Cardiac muscle cell (in vitro differentiated cells and primary cell): ENCODE measurements around the gene LPP. TPM values are rescaled to one million over a fixed set of nuclear protein-coding genes. Genes with fewer than 3 reads are reported as not detected.

Experiments used
- DNase-seq, 2 donors: peaks; one replicate each; pipeline versions ENCODE4 v3.0.0 to v3.0.0-alpha.2; 2010 to 2017; ENCODE audit warnings: low read depth in 1 of 2, low spot score in 1 of 2
- H3K27ac ChIP-seq: fragments of 200-600 bp; sonication (generic); 2 replicates; pipeline ENCODE4 v1.5.1; 2016
- H3K27me3 ChIP-seq: fragments of 200-600 bp; sonication (generic); 2 replicates; pipeline ENCODE4 v1.6.0; 2016; ENCODE audit warnings: control low read depth
- H3K36me3 ChIP-seq: fragments of 200-600 bp; sonication (generic); 2 replicates; pipeline ENCODE4 v1.5.1; 2016; ENCODE audit warnings: control low read depth
- H3K4me1 ChIP-seq: fragments of 200-600 bp; sonication (generic); 2 replicates; pipeline ENCODE4 v1.8.1; 2017; ENCODE audit warnings: low read depth, mild to moderate bottlenecking, mixed run types
- H3K4me3 ChIP-seq: fragments of 200-600 bp; sonication (generic); 2 replicates; pipeline ENCODE4 v1.5.1; 2016; ENCODE audit warnings: mild to moderate bottlenecking
- H3K9me3 ChIP-seq: fragments of 200-600 bp; sonication (generic); 2 replicates; pipeline ENCODE4 v1.5.1; 2017; ENCODE audit warnings: low read depth, mild to moderate bottlenecking, control low read depth
- polyA plus RNA-seq: library from polyadenylated mRNA; unstranded; fragments of >200 nt; fragmentation: Nextera tagmentation; extraction: Ambion mirVana; gene quantifications from 2 replicates; pipeline ENCODE4 v1.2.1, GENCODE V29; 2016
- total RNA-seq: library from RNA; depleted of rRNA; stranded (reverse); fragments of >200 nt; gene quantifications from 2 replicates; pipeline ENCODE4 v1.2.3, GENCODE V29; 2016
- TF ChIP-seq, protein P1 (sequence below): IDR thresholded peaks from 2 replicates; pipeline ENCODE4 v1.5.1; 2012; ENCODE audit warnings: low read depth, mild to moderate bottlenecking, low read length

LPP gene
- total and polyA plus RNA-seq, 2 experiments from 2014 or later: 21.4 to 45.2 TPM

DNA sequence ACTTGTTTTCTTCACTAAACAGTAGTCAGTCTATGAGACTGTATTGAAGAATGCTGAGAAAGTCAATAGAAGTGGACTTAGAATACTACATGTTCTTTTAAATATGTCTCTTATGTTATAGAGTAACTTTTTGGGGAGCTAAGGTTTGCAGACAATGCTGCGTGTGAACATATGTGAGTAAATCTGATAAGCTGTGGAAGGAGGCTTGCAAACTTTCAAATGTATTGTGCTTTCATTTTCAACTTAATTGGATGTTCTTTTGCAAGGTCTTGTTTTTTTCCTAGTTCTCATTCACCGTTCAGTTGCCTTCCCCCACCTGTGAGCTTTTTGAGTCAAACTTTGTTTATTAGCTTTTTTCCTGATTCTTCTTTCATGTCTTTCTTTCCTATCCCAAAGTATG lies 176.2 kb downstream of the LPP start:
- no peak for DNase-seq
- Histone ChIP-seq H3K4me1 (peaks cover 21% of the 10 kb centered on the region), H3K9me3 (no peaks in the 10 kb centered on the region), H3K36me3 (no peaks in the 10 kb centered on the region), H3K4me3 (no peak overlapping the region), H3K27ac (no peak overlapping the region), H3K27me3 (no peaks in the 10 kb centered on the region)
- TF ChIP-seq, protein P1, sequence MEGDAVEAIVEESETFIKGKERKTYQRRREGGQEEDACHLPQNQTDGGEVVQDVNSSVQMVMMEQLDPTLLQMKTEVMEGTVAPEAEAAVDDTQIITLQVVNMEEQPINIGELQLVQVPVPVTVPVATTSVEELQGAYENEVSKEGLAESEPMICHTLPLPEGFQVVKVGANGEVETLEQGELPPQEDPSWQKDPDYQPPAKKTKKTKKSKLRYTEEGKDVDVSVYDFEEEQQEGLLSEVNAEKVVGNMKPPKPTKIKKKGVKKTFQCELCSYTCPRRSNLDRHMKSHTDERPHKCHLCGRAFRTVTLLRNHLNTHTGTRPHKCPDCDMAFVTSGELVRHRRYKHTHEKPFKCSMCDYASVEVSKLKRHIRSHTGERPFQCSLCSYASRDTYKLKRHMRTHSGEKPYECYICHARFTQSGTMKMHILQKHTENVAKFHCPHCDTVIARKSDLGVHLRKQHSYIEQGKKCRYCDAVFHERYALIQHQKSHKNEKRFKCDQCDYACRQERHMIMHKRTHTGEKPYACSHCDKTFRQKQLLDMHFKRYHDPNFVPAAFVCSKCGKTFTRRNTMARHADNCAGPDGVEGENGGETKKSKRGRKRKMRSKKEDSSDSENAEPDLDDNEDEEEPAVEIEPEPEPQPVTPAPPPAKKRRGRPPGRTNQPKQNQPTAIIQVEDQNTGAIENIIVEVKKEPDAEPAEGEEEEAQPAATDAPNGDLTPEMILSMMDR: no peak

DNA sequence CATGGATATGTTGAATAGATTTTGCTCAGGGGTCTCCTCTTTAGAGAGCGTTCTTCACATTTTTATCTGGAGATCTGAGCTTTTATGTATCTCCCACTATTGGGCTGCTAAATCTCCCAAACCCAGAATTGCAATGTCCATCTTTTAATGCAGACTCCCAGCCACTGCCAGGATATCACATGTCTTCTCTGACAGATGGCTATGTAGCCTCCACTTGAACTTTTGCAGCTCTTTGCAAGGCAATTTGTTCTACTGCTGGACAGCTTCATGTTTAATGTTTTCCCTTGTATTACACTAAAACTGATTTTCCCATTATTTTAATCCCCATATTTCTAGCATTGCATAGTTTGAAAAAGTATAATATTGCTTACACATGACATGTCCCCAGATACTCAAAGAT lies 177.2 kb downstream of the LPP start:
- Histone ChIP-seq H3K27ac (no peak overlapping the region), H3K4me3 (no peak overlapping the region), H3K27me3 (no peaks in the 10 kb centered on the region), H3K36me3 (no peaks in the 10 kb centered on the region), H3K9me3 (no peaks in the 10 kb centered on the region), H3K4me1 (peaks cover 19% of the 10 kb centered on the region)
- TF ChIP-seq, protein P1: no peak
- no peak for DNase-seq

DNA sequence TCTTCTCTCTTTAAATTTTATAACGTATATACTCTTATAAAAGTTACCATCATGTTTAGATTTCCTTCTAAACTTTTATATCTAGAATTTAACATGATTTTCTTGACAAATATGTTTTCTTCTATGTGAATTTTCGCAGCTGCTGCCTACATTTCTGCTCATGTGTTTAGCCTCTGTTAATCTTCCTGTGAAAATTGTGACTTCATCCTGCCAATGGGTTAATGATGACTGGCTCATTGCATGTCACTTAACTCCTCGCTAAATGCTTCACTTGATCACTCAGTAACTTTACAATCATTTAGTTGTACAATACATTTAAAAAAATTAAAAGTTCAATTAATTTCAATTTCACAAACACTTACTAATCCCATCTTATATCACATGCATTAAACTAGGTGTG lies 178.1 kb downstream of the LPP start:
- no peaks in the 10 kb centered on the region for H3K36me3 ChIP-seq
- no peaks in the 10 kb centered on the region for H3K27me3 ChIP-seq
- TF ChIP-seq, protein P1: no peak
- H3K27ac ChIP-seq: no peak overlapping the region
- H3K4me1 ChIP-seq: peaks cover 10% of the 10 kb centered on the region
- no peak for DNase-seq
- no peaks in the 10 kb centered on the region for H3K9me3 ChIP-seq
- H3K4me3 ChIP-seq: no peak overlapping the region

DNA sequence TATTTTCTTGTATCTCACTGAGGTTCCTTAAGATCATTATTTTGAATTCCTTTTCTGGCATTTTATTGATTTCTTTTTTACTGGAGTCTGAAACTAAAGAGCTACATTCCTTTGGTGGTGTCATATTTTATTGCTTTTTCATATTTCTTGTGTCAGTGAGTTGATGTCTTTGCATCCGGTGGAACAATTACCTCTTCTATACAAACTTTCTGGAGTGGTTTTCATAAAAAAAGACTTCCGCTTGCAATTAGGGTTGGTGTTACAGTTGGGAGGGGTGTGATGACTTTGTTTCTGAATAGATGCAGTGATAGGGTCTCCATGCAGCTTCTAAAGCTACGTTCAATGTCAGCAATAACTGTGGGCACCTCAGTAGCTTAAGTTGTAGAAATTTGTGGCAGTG lies 181.7 kb downstream of the LPP start:
- TF ChIP-seq, protein P1: no peak
- Histone ChIP-seq H3K36me3 (no peaks in the 10 kb centered on the region), H3K27me3 (no peaks in the 10 kb centered on the region), H3K9me3 (no peaks in the 10 kb centered on the region), H3K4me1 (peaks cover 16% of the 10 kb centered on the region), H3K4me3 (no peak overlapping the region), H3K27ac (no peak overlapping the region)
- DNase-seq: no peak

DNA sequence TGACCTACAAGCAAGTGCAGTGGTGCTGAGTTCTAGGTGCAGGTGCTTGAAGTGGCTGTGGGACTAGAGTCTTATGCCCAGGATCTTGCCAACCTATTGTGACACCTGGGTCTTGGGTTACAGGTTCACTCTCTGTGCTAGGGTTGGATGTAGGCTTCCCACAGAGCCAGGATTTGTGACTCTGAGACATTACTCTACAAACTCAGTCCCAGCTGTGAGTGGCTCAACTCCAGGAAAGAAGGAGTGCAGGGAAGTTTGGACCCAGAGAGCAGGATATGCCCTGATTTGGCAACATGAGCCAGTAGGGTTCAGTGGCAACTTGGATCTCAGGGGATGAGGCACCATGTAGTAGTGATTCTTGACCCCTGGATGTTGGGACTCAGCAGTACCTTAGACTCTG lies 182.2 kb downstream of the LPP start:
- H3K4me1 ChIP-seq: peaks cover 12% of the 10 kb centered on the region
- DNase-seq: no peak
- H3K36me3 ChIP-seq: no peaks in the 10 kb centered on the region
- no peaks in the 10 kb centered on the region for H3K27me3 ChIP-seq
- no peaks in the 10 kb centered on the region for H3K9me3 ChIP-seq
- no peak overlapping the region for H3K27ac ChIP-seq
- TF ChIP-seq, protein P1: no peak
- H3K4me3 ChIP-seq: no peak overlapping the region

DNA sequence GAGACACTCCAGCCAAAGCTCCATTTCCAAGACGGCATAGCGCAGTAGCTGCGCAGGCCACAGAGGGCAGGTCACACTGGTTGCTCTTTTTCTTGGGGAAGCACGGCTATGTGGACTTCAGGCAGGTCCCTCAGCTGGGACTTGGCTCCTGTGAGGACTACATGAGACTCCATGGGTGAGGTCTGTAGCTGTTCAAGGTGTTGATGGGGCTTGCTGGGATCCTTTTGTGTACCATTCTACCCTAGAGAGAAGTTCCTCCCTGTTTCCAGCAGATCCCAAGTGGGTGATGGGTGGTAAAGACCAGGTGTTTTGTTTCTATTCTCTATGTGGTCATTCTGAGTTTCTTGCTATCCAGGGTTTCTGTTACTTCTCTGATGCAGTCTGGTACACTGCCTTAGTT lies 183.3 kb downstream of the LPP start:
- Histone ChIP-seq H3K4me3 (no peak overlapping the region), H3K27ac (no peak overlapping the region), H3K9me3 (no peaks in the 10 kb centered on the region), H3K36me3 (no peaks in the 10 kb centered on the region), H3K27me3 (no peaks in the 10 kb centered on the region), H3K4me1 (peaks cover 10% of the 10 kb centered on the region)
- TF ChIP-seq, protein P1: no peak
- DNase-seq: no peak
